K562 (cell line): ENCODE results near the gene ERFL. TPM values are rescaled to one million over a fixed set of nuclear protein-coding genes. Genes with fewer than 3 reads are reported as not detected.

ENCODE experiments used
- ATF4 ChIP-seq: fragments of 450-650 bp; formaldehyde crosslinking; IDR thresholded peaks from 2 replicates; pipeline ENCODE4 v1.4.0; 2022; ENCODE audit warnings: mild to moderate bottlenecking, moderate library complexity
- BDP1 ChIP-seq: IDR thresholded peaks from 3 replicates; pipeline ENCODE4 v1.6.1; 2011; ENCODE audit not compliant: insufficient read length, insufficient read depth
- CREBBP ChIP-seq: IDR thresholded peaks from one replicate; pipeline ENCODE4 v1.6.1; 2012; ENCODE audit warnings: low read depth, mild to moderate bottlenecking, control low read depth, inconsistent platforms, low read length
- DNMT1 ChIP-seq: fragments of 450-650 bp; IDR thresholded peaks from 2 replicates; pipeline ENCODE4 v1.6.1; 2016; ENCODE audit warnings: antibody characterized with exemption, mild to moderate bottlenecking
- E2F3 ChIP-seq: fragments of 250-450 bp; sonication (Bioruptor Pico); IDR thresholded peaks from 2 replicates; pipeline ENCODE4 v1.4.0; 2020; ENCODE audit warnings: mild to moderate bottlenecking
- FOXP1 ChIP-seq: sonication (generic); formaldehyde crosslinking; IDR thresholded peaks from 2 replicates; pipeline ENCODE4 v1.8.0; 2022; ENCODE audit warnings: mild to moderate bottlenecking, missing genetic modification reagents
- GABPA ChIP-seq: fragments of 200-800 bp; sonication (Bioruptor generic); conservative IDR thresholded peaks from 2 replicates; pipeline ENCODE4 v1.6.1; 2016; ENCODE audit warnings: low read depth, missing genetic modification characterization, missing compliant biosample characterization
- GTF2E2 ChIP-seq: fragments of 200-800 bp; sonication (Bioruptor generic); IDR thresholded peaks from 2 replicates; pipeline ENCODE4 v1.6.1; 2016; ENCODE audit warnings: missing genetic modification characterization, missing compliant biosample characterization
- HDAC8 ChIP-seq: fragments of 450-650 bp; IDR thresholded peaks from 2 replicates; pipeline ENCODE4 v1.6.1; 2016; ENCODE audit warnings: mild to moderate bottlenecking, missing genetic modification characterization, moderate library complexity, missing compliant biosample characterization
- HNRNPUL1 ChIP-seq: fragments of 200-400 bp; formaldehyde crosslinking; IDR thresholded peaks from 2 replicates; pipeline ENCODE4 v1.6.1; 2017; ENCODE audit warnings: low read length
- IRF2 ChIP-seq: sonication (generic); formaldehyde crosslinking; IDR thresholded peaks from 2 replicates; pipeline ENCODE4 v1.8.1; 2022; ENCODE audit warnings: mild to moderate bottlenecking, missing genetic modification reagents
- KLF10 ChIP-seq: fragments of 250-450 bp; sonication (Bioruptor Pico); IDR thresholded peaks from 2 replicates; pipeline ENCODE4 v1.6.1; 2021; ENCODE audit warnings: matching md5 sums
- MTA2 ChIP-seq: fragments of 450-650 bp; IDR thresholded peaks from 2 replicates; pipeline ENCODE4 v1.6.1; 2016; ENCODE audit warnings: low read depth
- NFATC3 ChIP-seq: fragments of 450-650 bp; IDR thresholded peaks from 2 replicates; pipeline ENCODE4 v1.6.1; 2017; ENCODE audit warnings: mild to moderate bottlenecking
- RBM34 ChIP-seq: fragments of 200-400 bp; formaldehyde crosslinking; IDR thresholded peaks from 2 replicates; pipeline ENCODE4 v1.6.1; 2018; ENCODE audit warnings: low read length, borderline replicate concordance; ENCODE audit not compliant: insufficient read depth
- RHOXF2B ChIP-seq: fragments of 250-450 bp; sonication (Bioruptor Pico); conservative IDR thresholded peaks from 2 replicates; pipeline ENCODE4 v1.5.1; 2021
- SMARCA4 ChIP-seq: fragments of 450-650 bp; IDR thresholded peaks from 2 replicates; pipeline ENCODE4 v1.6.1; 2016
- STAT5B ChIP-seq: fragments of 250-450 bp; sonication (Bioruptor Pico); IDR thresholded peaks from 2 replicates; pipeline ENCODE4 v1.8.0; 2021; ENCODE audit warnings: mild to moderate bottlenecking, inconsistent platforms
- TFAP4 ChIP-seq: sonication (generic); formaldehyde crosslinking; IDR thresholded peaks from 2 replicates; pipeline ENCODE4 v1.8.0; 2022; ENCODE audit warnings: missing genetic modification reagents, mild to moderate bottlenecking, moderate library complexity, borderline replicate concordance
- ZNF146 ChIP-seq: IDR thresholded peaks from one replicate; pipeline ENCODE4 v1.6.1; 2018; ENCODE audit warnings: missing compliant biosample characterization; ENCODE audit not compliant: unreplicated experiment
- ZNF165 ChIP-seq: fragments of 250-450 bp; sonication (Bioruptor Pico); IDR thresholded peaks from 2 replicates; pipeline ENCODE4 v1.4.0; 2020; ENCODE audit warnings: borderline replicate concordance
- ZNF184 ChIP-seq: sonication (generic); formaldehyde crosslinking; IDR thresholded peaks from 2 replicates; pipeline ENCODE4 v1.5.0; 2020; ENCODE audit warnings: missing genetic modification reagents
- ZNF197 ChIP-seq: fragments of 200-800 bp; sonication (Bioruptor generic); IDR thresholded peaks from 2 replicates; pipeline ENCODE4 v1.6.1; 2016; ENCODE audit warnings: low read depth, missing genetic modification characterization, missing compliant biosample characterization
- ZNF224 ChIP-seq: sonication (generic); formaldehyde crosslinking; IDR thresholded peaks from 2 replicates; pipeline ENCODE4 v1.8.0; 2022; ENCODE audit warnings: mild to moderate bottlenecking, missing genetic modification reagents
- ZNF282 ChIP-seq: sonication (generic); formaldehyde crosslinking; IDR thresholded peaks from 2 replicates; pipeline ENCODE4 v1.8.1; 2023; ENCODE audit warnings: missing genetic modification reagents
- ZNF347 ChIP-seq: fragments of 450-650 bp; formaldehyde crosslinking; IDR thresholded peaks from 2 replicates; pipeline ENCODE4 v1.4.0; 2020; ENCODE audit warnings: low read depth, mild to moderate bottlenecking, moderate library complexity
- ZNF398 ChIP-seq: fragments of 250-450 bp; sonication (Bioruptor Pico); IDR thresholded peaks from 2 replicates; pipeline ENCODE4 v1.8.0; 2021; ENCODE audit warnings: moderate library complexity, mild to moderate bottlenecking, inconsistent platforms
- ZNF436 ChIP-seq: fragments of 250-450, 450-650 bp; sonication (Bioruptor Pico); formaldehyde crosslinking; IDR thresholded peaks from 2 replicates; pipeline ENCODE4 v1.7.0; 2020; ENCODE audit warnings: mild to moderate bottlenecking
- ZNF584 ChIP-seq: fragments of 200-800 bp; sonication (Bioruptor generic); IDR thresholded peaks from 2 replicates; pipeline ENCODE4 v1.6.1; 2016; ENCODE audit warnings: low read depth, mild to moderate bottlenecking, missing genetic modification characterization, missing compliant biosample characterization
- polyA plus RNA-seq, 8 experiments: library from polyadenylated mRNA; depleted of rRNA in 4 of 8; stranded (reverse) in 5 of 8; unstranded in 3 of 8; fragments of >200 nt; fragmentation: Nextera tagmentation in 2 of 8; fragmentation: Illumina TruSeq in 1 of 8; extraction: Ambion mirVana in 2 of 8; extraction: Trizol in 1 of 8; gene quantifications; 2 replicates each; pipeline versions ENCODE4 v1.2.1 to v1.2.3, GENCODE V29; 2011 to 2014; ENCODE audit warnings: inconsistent platforms in 1 of 8, missing spikeins in 1 of 8
- total RNA-seq, 7 experiments: library from RNA; depleted of rRNA in 6 of 7; stranded (reverse); fragments of >200 nt in 6 of 7; fragmentation: Illumina TruSeq in 2 of 7; extraction: Trizol in 2 of 7; gene quantifications; 2 replicates each; pipeline versions ENCODE4 v1.2.1 to v1.2.3, GENCODE V29; 2011 to 2021; ENCODE audit warnings: low replicate concordance in 1 of 7

ERFL gene
- total and polyA plus RNA-seq, 9 of the 15 experiments (the other 6 are each of a cell fraction or from before 2014, with no cell fraction given) = 0.07 to 0.75 (median 0.32) TPM; not detected in 4

- TF ChIP-seq ZNF184 (CRISPR knock-in tag) (no peak), ZNF224 (CRISPR knock-in tag) (no peak), NFATC3 (no peak), STAT5B (CRISPR knock-in tag) (no peak), HNRNPUL1 (no peak), ZNF436 (CRISPR knock-in tag) (no peak), RHOXF2B (CRISPR knock-in tag) (0 out of 2 replicates have a peak, but pooled peaks have one; percentile 40), IRF2 (CRISPR knock-in tag) (no peak), TFAP4 (CRISPR knock-in tag) (peak; percentile 57), RBM34 (no peak), GABPA (no peak), CREBBP (no peak), ZNF347 (CRISPR knock-in tag) (no peak), KLF10 (CRISPR knock-in tag) (no peak), GTF2E2 (no peak), ZNF398 (CRISPR knock-in tag) (no peak), ZNF584 (CRISPR knock-in tag) (no peak), ZNF197 (CRISPR knock-in tag) (no peak), BDP1 (no peak), MTA2 (no peak), DNMT1 (no peak), E2F3 (no peak), ZNF282 (CRISPR knock-in tag) (no peak), FOXP1 (CRISPR knock-in tag) (0 out of 2 replicates have a peak, but pooled peaks have one; percentile 32), HDAC8 (tag) (no peak), ATF4 (no peak), ZNF165 (CRISPR knock-in tag) (no peak), ZNF146 (no peak), SMARCA4 (no peak)
These were observed 55.2 kb downstream of the ERFL start (continued) for GRCh38 chr19:41872775-41873647.
